Upper lobe of right lung (tissue), 1 donor: ENCODE data around the gene SCO2. TPM values are rescaled to one million over a fixed set of nuclear protein-coding genes. Genes with fewer than 3 reads are reported as not detected.
"Not testable (repeated sequence)": the region's sequence is repeated elsewhere in the genome, so short reads cannot be mapped to it uniquely, and the experiment has no call there.

ENCODE experiments used
- ATAC-seq: fragments of 200-7000 bp; cut with Tn5 transposase; one replicate; pipeline ENCODE4 v1.9.1; 2020; ENCODE audit warnings: mild to moderate bottlenecking, moderate library complexity
- DNase-seq: peaks from one replicate; pipeline ENCODE4 v3.0.0-alpha.2; 2020
- H3K27ac ChIP-seq: fragments of 200-600 bp; one replicate; pipeline ENCODE4 v1.8.0; 2022
- H3K27me3 ChIP-seq: fragments of 200-600 bp; one replicate; pipeline ENCODE4 v1.8.0; 2022; ENCODE audit warnings: mild to moderate bottlenecking
- H3K36me3 ChIP-seq: fragments of 200-600 bp; one replicate; pipeline ENCODE4 v1.8.0; 2022
- H3K4me1 ChIP-seq: fragments of 200-600 bp; one replicate; pipeline ENCODE4 v1.8.0; 2022
- H3K4me3 ChIP-seq: fragments of 200-600 bp; one replicate; pipeline ENCODE4 v1.8.0; 2022; ENCODE audit warnings: mild to moderate bottlenecking
- H3K9me3 ChIP-seq: fragments of 200-600 bp; one replicate; pipeline ENCODE4 v1.8.0; 2022
- CTCF ChIP-seq: fragments of 200-600 bp; IDR thresholded peaks from one replicate; pipeline ENCODE4 v1.8.0; 2022; ENCODE audit warnings: antibody characterized with exemption
- intact Hi-C: fragments of 100-400 bp; cut with DNase I; formaldehyde crosslinking; loops from one replicate; pipeline ENCODE4 v1.11.0; 2022
- total RNA-seq: library from RNA; stranded (reverse); fragmentation: NEBNext Ultra II Directional; extraction: Animal tissue kit (Norgen Biotek cat#: 25700); gene quantifications from one replicate; pipeline ENCODE4 v1.2.1, GENCODE V29; 2021
- donor health status: DM: no; HTN: yes; CAD: no; lungs with severe emphysema.

Gene SCO2
- total RNA-seq, 1 donor from 2014 or later = 3.1 TPM

GRCh38 chr22:50544078-50544745 is 18.8 kb upstream of the SCO2 start:
- H3K27ac ChIP-seq = peak overlapping the region; percentile 48
- no peaks in the 10 kb centered on the region for H3K9me3 ChIP-seq
- DNase-seq (peak; percentile 93), ATAC-seq (peak; percentile 68)
- no peaks in the 10 kb centered on the region for H3K36me3 ChIP-seq
- intact Hi-C loops = no loop called here
- peak overlapping the region; percentile 32 for H3K4me3 ChIP-seq
- peaks cover 46% of the 10 kb centered on the region for H3K4me1 ChIP-seq
- peaks cover 28% of the 10 kb centered on the region for H3K27me3 ChIP-seq
- TF ChIP-seq CTCF = peak; percentile 73

GRCh38 chr22:50542416-50542927 is 17.1 kb upstream of the SCO2 start:
- no peaks in the 10 kb centered on the region for H3K9me3 ChIP-seq
- intact Hi-C loops = no loop called here
- DNase-seq = peak; percentile 73
- H3K27ac ChIP-seq = peak overlapping the region; percentile 97
- peaks cover 17% of the 10 kb centered on the region for H3K27me3 ChIP-seq
- no peak for TF ChIP-seq CTCF
- H3K4me3 ChIP-seq = peak overlapping the region; percentile 8
- H3K36me3 ChIP-seq = no peaks in the 10 kb centered on the region
- ATAC-seq = peak; percentile 30
- peaks cover 47% of the 10 kb centered on the region for H3K4me1 ChIP-seq

GRCh38 chr22:50541667-50542026 is 16.2 kb upstream of the SCO2 start:
- H3K36me3 ChIP-seq, H3K27me3 ChIP-seq, intact Hi-C loops, H3K9me3 ChIP-seq: not testable (repeated sequence)
- H3K4me3 ChIP-seq = peak overlapping the region; percentile 8
- DNase-seq = peak; percentile 82
- H3K27ac ChIP-seq = peak overlapping the region; percentile 97
- H3K4me1 ChIP-seq = peaks cover 50% of the 10 kb centered on the region
- ATAC-seq = peak; percentile 54

- ATAC-seq = no peak
- intact Hi-C loops = no loop called here
Observed at GRCh38 chr22:50540381-50540780, 15.0 kb upstream of the SCO2 start.

DNA sequence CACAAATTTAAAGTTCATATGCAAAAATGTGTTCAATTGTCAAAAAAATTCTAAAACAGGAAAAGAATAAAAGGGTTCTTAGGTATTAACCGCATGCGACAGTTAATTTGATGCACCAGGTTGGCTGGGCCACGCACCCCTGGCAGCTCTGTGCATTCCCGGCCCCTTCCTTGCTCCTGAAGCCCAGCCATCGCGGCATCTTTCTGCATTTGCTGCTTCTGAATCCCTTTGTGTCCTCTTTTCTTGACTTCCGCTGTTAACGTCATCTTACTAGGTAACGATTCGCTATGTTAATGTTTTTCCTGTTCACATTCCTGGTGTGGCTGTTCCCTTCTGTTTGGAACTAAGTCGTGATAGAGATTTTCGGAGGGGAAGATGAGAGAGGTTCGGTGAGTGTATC is 12.4 kb upstream of the SCO2 start:
- Histone ChIP-seq H3K9me3 (no peaks in the 10 kb centered on the region), H3K27ac (peak overlapping the region; percentile 97), H3K4me1 (peaks cover 59% of the 10 kb centered on the region), H3K27me3 (no peaks in the 10 kb centered on the region), H3K36me3 (no peaks in the 10 kb centered on the region), H3K4me3 (no peak overlapping the region)
- intact Hi-C loops = no loop called here
- no peak for ATAC-seq
- no peak for TF ChIP-seq CTCF
- no peak for DNase-seq

More at GRCh38 chr22:50540381-50540780, 15.0 kb upstream of the SCO2 start:
- DNase-seq = no peak
- no peaks in the 10 kb centered on the region for H3K27me3 ChIP-seq
- no peaks in the 10 kb centered on the region for H3K9me3 ChIP-seq
- no peak overlapping the region for H3K4me3 ChIP-seq
- H3K4me1 ChIP-seq = peaks cover 50% of the 10 kb centered on the region
- H3K36me3 ChIP-seq = no peaks in the 10 kb centered on the region
- TF ChIP-seq CTCF = no peak
- peak overlapping the region; percentile 97 for H3K27ac ChIP-seq

DNA sequence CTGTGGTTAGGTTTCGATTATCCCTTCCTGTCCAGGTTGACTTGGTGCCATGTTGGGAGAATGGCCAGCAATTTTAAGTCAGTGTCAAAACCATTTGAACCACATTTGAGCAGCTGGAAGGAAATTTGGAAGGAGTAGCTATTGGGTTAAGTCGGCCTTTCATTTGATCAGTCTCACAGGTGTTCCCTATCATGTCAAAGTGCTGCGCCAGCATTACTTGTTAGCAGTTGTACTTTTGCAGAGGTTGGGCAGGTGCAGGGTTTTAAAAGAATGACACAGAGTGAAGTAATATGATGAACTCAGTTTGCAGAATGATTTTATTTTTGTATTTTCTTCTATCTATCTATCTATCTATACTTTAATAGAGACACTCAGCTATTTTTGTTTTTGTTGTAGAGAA is 10.8 kb upstream of the SCO2 start:
- Histone ChIP-seq H3K4me3 (no peak overlapping the region), H3K9me3 (no peaks in the 10 kb centered on the region), H3K4me1 (peaks cover 62% of the 10 kb centered on the region), H3K36me3 (no peaks in the 10 kb centered on the region), H3K27ac (no peak overlapping the region), H3K27me3 (no peaks in the 10 kb centered on the region)
- no peak for DNase-seq
- intact Hi-C loops = no loop called here
- TF ChIP-seq CTCF = no peak
- no peak for ATAC-seq
